Thyroid gland (tissue), 4 donors: ENCODE data around the gene TMSB4X.

Experiments
- CTCF ChIP-seq, 6 experiments: fragments of 200-600 bp in 3 of 6; fragments of 450-650 bp in 3 of 6; sonication (generic) in 3 of 6; IDR thresholded peaks; one replicate each; pipeline ENCODE4 v1.5.1; 2016 to 2019; ENCODE audit warnings: antibody characterized with exemption in 6 of 6, mild to moderate bottlenecking in 2 of 6, inconsistent platforms in 1 of 6, moderate library complexity in 1 of 6
- POLR2A ChIP-seq, 2 donors: fragments of 450-650 bp; IDR thresholded peaks; one replicate each; pipeline ENCODE4 v1.6.1; 2017; ENCODE audit warnings: antibody characterized with exemption in 2 of 2, mild to moderate bottlenecking in 2 of 2, moderate library complexity in 1 of 2

GRCh38 chrX:12972878-12973560, 1.9 kb upstream of the TMSB4X start:
- no peak for TF ChIP-seq CTCF (IDR thresholded peaks at IDR 0.05)
- no peak for TF ChIP-seq POLR2A (IDR thresholded peaks at IDR 0.05)
